Muscle of arm (tissue), 12 donors: ENCODE results near the gene PARD3B. TPM values are rescaled to one million over a fixed set of nuclear protein-coding genes. Genes with fewer than 3 reads are reported as not detected.
A peak's percentile ranks its signal among the peaks of the same experiment; 100 is the strongest.

Experiments used
- DNase-seq: peaks from one replicate; pipeline ENCODE4 v3.0.0-alpha.2; 2013
- polyA plus RNA-seq, 12 donors: library from polyadenylated mRNA; unstranded; fragments of 120-200 nt; gene quantifications; one replicate each; pipeline ENCODE4 v1.2.1, GENCODE V29; 2013; ENCODE audit not compliant: insufficient read length in 12 of 12

The PARD3B gene
- polyA plus RNA-seq, 12 donors = 7.3 to 12.2 (median 8.5) TPM; not detected in 1

- no peak for DNase-seq
Observed at GRCh38 chr2:205261516-205262020, 716.3 kb downstream of the PARD3B start.

GRCh38 chr2:205267323-205267722, 722.0 kb downstream of the PARD3B start:
- DNase-seq = no peak

- DNase-seq = no peak
Observed at GRCh38 chr2:205270689-205271088, 725.4 kb downstream of the PARD3B start.

- no peak for DNase-seq
Observed at GRCh38 chr2:205273148-205273547, 727.9 kb downstream of the PARD3B start.

GRCh38 chr2:205273627-205274026, 728.4 kb downstream of the PARD3B start:
- no peak for DNase-seq

- no peak for DNase-seq
Observed at GRCh38 chr2:205274801-205275200, 729.5 kb downstream of the PARD3B start.

- peak; percentile 4 for DNase-seq
Observed at GRCh38 chr2:205276116-205276777, 731.0 kb downstream of the PARD3B start.

GRCh38 chr2:205280596-205281236, 735.4 kb downstream of the PARD3B start:
- no peak for DNase-seq

- DNase-seq = no peak
Observed at GRCh38 chr2:205283736-205284270, 738.5 kb downstream of the PARD3B start.

- no peak for DNase-seq
Observed at GRCh38 chr2:205284334-205284733, 739.1 kb downstream of the PARD3B start.

- no peak for DNase-seq
Observed at GRCh38 chr2:205287316-205287715, 742.0 kb downstream of the PARD3B start.

- no peak for DNase-seq
Observed at GRCh38 chr2:205288686-205289085, 743.4 kb downstream of the PARD3B start.

- no peak for DNase-seq
Observed at GRCh38 chr2:205290299-205290698, 745.0 kb downstream of the PARD3B start.

GRCh38 chr2:205292665-205293295, 747.5 kb downstream of the PARD3B start:
- DNase-seq = no peak

- DNase-seq = no peak
Observed at GRCh38 chr2:205293559-205293958, 748.3 kb downstream of the PARD3B start.

- DNase-seq = no peak
Observed at GRCh38 chr2:205296959-205297358, 751.7 kb downstream of the PARD3B start.

- no peak for DNase-seq
Observed at GRCh38 chr2:205297368-205297767, 752.1 kb downstream of the PARD3B start.

GRCh38 chr2:205297846-205298245, 752.6 kb downstream of the PARD3B start:
- no peak for DNase-seq

- no peak for DNase-seq
Observed at GRCh38 chr2:205311201-205311600, 765.9 kb downstream of the PARD3B start.

GRCh38 chr2:205321231-205321630, 776.0 kb downstream of the PARD3B start:
- no peak for DNase-seq

- DNase-seq = no peak
Observed at GRCh38 chr2:205323929-205324328, 778.7 kb downstream of the PARD3B start.

GRCh38 chr2:205324355-205324754, 779.1 kb downstream of the PARD3B start:
- no peak for DNase-seq

GRCh38 chr2:205333351-205333750, 788.1 kb downstream of the PARD3B start:
- DNase-seq = no peak
